ENCODE measurements around the gene DENND2A. TPM values are rescaled to one million over a fixed set of nuclear protein-coding genes. Genes with fewer than 3 reads are reported as not detected.
"Not testable (repeated sequence)": the region's sequence is repeated elsewhere in the genome, so short reads cannot be mapped to it uniquely, and the experiment has no call there.

The DENND2A gene
- total RNA-seq, 2 donors from 2014 or later = 7.4 to 9.2 TPM

GRCh38 chr7:140562926-140563481 lies 77.6 kb downstream of the DENND2A start:
- Histone ChIP-seq H3K4me1 (no peaks in the 10 kb centered on the region), H3K27me3 (no peaks in the 10 kb centered on the region), H3K4me3 (no peak overlapping the region), H3K9ac (ENCODE audit: low read depth in 2 of 2, low read length in 2 of 2) (no peak overlapping the region), H3K27ac (no peak overlapping the region), H3K9me3 (no peaks in the 10 kb centered on the region), H3K36me3 (no peaks in the 10 kb centered on the region)
- DNase-seq = no peak
- intact Hi-C loops (cut with DNase I) = no loop called here
- TF ChIP-seq CTCF (IDR thresholded peaks at IDR 0.05) = no peak

- intact Hi-C loops (cut with DNase I) = no loop called here
- Histone ChIP-seq H3K9ac (ENCODE audit: low read depth in 2 of 2, low read length in 2 of 2) (no peak overlapping the region), H3K4me1 (no peaks in the 10 kb centered on the region), H3K27me3 (no peaks in the 10 kb centered on the region), H3K36me3 (no peaks in the 10 kb centered on the region), H3K4me3 (no peak overlapping the region), H3K9me3 (no peaks in the 10 kb centered on the region), H3K27ac (no peak overlapping the region)
- no peak for TF ChIP-seq CTCF (IDR thresholded peaks at IDR 0.05)
- no peak for DNase-seq
Measured at GRCh38 chr7:140559410-140559809, 81.2 kb downstream of the DENND2A start.

DNA sequence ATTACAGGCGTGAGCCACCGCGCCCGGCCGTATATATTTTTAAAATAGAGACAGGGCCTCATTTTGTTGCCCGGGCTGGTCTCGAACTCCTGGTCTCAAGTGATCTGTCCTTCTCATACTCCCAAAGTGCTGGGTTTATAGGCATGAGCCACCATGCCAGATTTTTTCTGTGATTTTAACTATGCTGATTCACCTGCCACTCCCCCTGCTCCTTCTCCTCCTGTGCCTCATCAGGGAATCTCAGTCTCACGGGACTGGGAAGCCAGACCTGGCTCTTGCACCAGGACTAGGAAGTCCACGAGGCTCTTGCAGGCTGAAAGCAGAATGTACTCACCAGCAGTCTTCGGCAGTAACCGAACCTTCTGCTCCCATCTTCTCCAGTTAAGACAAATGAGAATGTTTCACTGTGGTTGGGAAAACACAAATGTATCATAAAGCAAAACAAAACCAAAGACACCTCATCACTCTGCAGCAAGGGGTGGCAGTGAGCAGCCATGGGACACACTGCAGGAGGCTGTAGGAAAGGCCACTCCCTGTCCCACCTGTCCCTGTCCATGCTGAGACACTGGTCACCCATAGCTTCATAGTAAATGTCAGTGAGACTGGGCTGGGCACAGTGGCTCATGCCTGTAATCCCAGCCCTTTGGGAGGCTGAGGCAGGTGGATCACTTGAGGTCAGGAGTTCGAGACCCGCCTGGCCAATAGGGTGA lies 82.6 kb downstream of the DENND2A start:
- DNase-seq = no peak
- Histone ChIP-seq H3K27ac (no peak overlapping the region), H3K9me3 (no peaks in the 10 kb centered on the region), H3K27me3 (no peaks in the 10 kb centered on the region), H3K36me3 (no peaks in the 10 kb centered on the region), H3K4me3 (no peak overlapping the region), H3K4me1 (no peaks in the 10 kb centered on the region), H3K9ac (ENCODE audit: low read depth in 2 of 2, low read length in 2 of 2) (no peak overlapping the region)
- intact Hi-C loops (cut with DNase I) = no loop called here
- TF ChIP-seq CTCF (IDR thresholded peaks at IDR 0.05) = no peak

GRCh38 chr7:140557069-140557468 lies 83.5 kb downstream of the DENND2A start:
- Histone ChIP-seq H3K27ac (no peak overlapping the region), H3K9me3 (no peaks in the 10 kb centered on the region), H3K36me3 (no peaks in the 10 kb centered on the region), H3K27me3 (no peaks in the 10 kb centered on the region), H3K9ac (ENCODE audit: low read depth in 2 of 2, low read length in 2 of 2) (no peak overlapping the region), H3K4me3 (no peak overlapping the region), H3K4me1 (no peaks in the 10 kb centered on the region)
- DNase-seq = no peak
- TF ChIP-seq CTCF (IDR thresholded peaks at IDR 0.05) = no peak
- intact Hi-C loops (cut with DNase I) = no loop called here

- H3K36me3 ChIP-seq; H3K27me3 ChIP-seq; H3K9ac ChIP-seq (ENCODE audit: low read depth in 2 of 2, low read length in 2 of 2); H3K4me1 ChIP-seq; H3K9me3 ChIP-seq; DNase-seq; H3K4me3 ChIP-seq; H3K27ac ChIP-seq; intact Hi-C loops (cut with DNase I): not testable (repeated sequence)
Measured at GRCh38 chr7:140553236-140553635, 87.4 kb downstream of the DENND2A start.

GRCh38 chr7:140552240-140552679 lies 88.4 kb downstream of the DENND2A start:
- TF ChIP-seq CTCF (IDR thresholded peaks at IDR 0.05) = no peak
- DNase-seq = no peak
- Histone ChIP-seq H3K4me1 (no peaks in the 10 kb centered on the region), H3K9ac (ENCODE audit: low read depth in 2 of 2, low read length in 2 of 2) (no peak overlapping the region), H3K4me3 (no peak overlapping the region), H3K27me3 (no peaks in the 10 kb centered on the region), H3K27ac (no peak overlapping the region), H3K36me3 (no peaks in the 10 kb centered on the region), H3K9me3 (no peaks in the 10 kb centered on the region)
- intact Hi-C loops (cut with DNase I) = no loop called here
